ENCODE results near the gene RABEPK. TPM values are rescaled to one million over a fixed set of nuclear protein-coding genes. Genes with fewer than 3 reads are reported as not detected.
A peak's percentile ranks its signal among the peaks of the same experiment; 100 is the strongest.

RABEPK gene
- total and polyA plus RNA-seq, 2 of the 4 experiments (the other 2 are of a cell fraction): 43.9 to 59.7 TPM

DNA sequence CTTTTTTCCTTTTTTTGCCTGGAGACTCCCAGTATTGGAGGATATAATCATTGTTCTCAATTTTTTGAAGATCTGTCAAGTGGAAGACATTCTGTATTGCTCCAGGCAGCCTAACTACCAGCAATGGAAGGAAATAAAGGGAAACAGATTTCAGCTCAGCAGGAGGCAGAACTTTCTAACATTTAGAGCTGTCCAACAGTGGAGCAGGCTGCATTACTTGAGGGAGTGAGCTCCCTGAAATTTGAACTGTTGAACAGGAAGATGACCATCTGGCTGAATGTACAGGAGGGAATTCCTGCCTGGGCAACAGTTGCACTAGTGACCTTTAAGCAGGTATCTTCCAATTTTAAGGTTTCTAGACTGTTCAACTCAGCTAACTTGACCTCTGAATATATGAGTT lies 60.2 kb downstream of the RABEPK start:
- H3K18ac ChIP-seq (ENCODE audit: low read depth, low read length): no peak overlapping the region
- H4K5ac ChIP-seq (ENCODE audit: low read depth, low read length): no peak overlapping the region
- H4K20me1 ChIP-seq (ENCODE audit: insufficient read depth, low read length): peaks cover 21% of the 10 kb centered on the region
- H3K4me1 ChIP-seq (ENCODE audit: control insufficient read depth, insufficient read depth, low read length): 0 out of 2 replicates have a peak, but pooled peaks cover 2% of the 10 kb centered on the region
- peaks cover 6% of the 10 kb centered on the region; the same call in 1 of the 2 replicates for H3K36me3 ChIP-seq (ENCODE audit: control insufficient read depth, insufficient read depth, low read length)
- H3K4me2 ChIP-seq (ENCODE audit: low read depth, low read length): no peak overlapping the region
- no peak overlapping the region for H2BK120ac ChIP-seq (ENCODE audit: low read depth, low read length)
- intact Hi-C loops (cut with micrococcal nuclease): loop anchor here (5.0 kb wide), 1 partner anchor 82 kb away; no protein-coding TSS in a partner anchor
- no TSS peak for BruUV-seq (replicated peaks)
- H4K91ac ChIP-seq (ENCODE audit: insufficient read depth, low read depth, low read length): no peak overlapping the region
- no peak overlapping the region for H3K27ac ChIP-seq (ENCODE audit: insufficient read depth, low read length)
- no peak overlapping the region for H2AK9ac ChIP-seq (replicated peaks; ENCODE audit: low read depth, low read length, poor library complexity)
- TF ChIP-seq, protein P1, sequence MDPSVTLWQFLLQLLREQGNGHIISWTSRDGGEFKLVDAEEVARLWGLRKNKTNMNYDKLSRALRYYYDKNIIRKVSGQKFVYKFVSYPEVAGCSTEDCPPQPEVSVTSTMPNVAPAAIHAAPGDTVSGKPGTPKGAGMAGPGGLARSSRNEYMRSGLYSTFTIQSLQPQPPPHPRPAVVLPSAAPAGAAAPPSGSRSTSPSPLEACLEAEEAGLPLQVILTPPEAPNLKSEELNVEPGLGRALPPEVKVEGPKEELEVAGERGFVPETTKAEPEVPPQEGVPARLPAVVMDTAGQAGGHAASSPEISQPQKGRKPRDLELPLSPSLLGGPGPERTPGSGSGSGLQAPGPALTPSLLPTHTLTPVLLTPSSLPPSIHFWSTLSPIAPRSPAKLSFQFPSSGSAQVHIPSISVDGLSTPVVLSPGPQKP (IDR thresholded peaks at IDR 0.05; ENCODE audit: borderline replicate concordance, low read depth, low read length): no peak
- no peak for TF ChIP-seq MXI1 (IDR thresholded peaks at IDR 0.05; ENCODE audit: borderline replicate concordance, low read depth, low read length)
- TF ChIP-seq BHLHE40 (IDR thresholded peaks at IDR 0.05; ENCODE audit: low read depth, low read length): no peak
- TF ChIP-seq MAZ (IDR thresholded peaks at IDR 0.05; ENCODE audit: borderline replicate concordance, low read depth, low read length): no peak
- no peak for TF ChIP-seq RAD21 (IDR thresholded peaks at IDR 0.05; ENCODE audit: low read length)
- TF ChIP-seq, protein P2, sequence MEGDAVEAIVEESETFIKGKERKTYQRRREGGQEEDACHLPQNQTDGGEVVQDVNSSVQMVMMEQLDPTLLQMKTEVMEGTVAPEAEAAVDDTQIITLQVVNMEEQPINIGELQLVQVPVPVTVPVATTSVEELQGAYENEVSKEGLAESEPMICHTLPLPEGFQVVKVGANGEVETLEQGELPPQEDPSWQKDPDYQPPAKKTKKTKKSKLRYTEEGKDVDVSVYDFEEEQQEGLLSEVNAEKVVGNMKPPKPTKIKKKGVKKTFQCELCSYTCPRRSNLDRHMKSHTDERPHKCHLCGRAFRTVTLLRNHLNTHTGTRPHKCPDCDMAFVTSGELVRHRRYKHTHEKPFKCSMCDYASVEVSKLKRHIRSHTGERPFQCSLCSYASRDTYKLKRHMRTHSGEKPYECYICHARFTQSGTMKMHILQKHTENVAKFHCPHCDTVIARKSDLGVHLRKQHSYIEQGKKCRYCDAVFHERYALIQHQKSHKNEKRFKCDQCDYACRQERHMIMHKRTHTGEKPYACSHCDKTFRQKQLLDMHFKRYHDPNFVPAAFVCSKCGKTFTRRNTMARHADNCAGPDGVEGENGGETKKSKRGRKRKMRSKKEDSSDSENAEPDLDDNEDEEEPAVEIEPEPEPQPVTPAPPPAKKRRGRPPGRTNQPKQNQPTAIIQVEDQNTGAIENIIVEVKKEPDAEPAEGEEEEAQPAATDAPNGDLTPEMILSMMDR (conservative IDR thresholded peaks at IDR 0.05; ENCODE audit: low read depth, low read length): no peak
- H4K8ac ChIP-seq (ENCODE audit: low read depth in 2 of 2, low read length in 2 of 2): no peak overlapping the region; a peak in 1 of 4 replicates
- H3K9ac ChIP-seq (ENCODE audit: low read depth, low read length): no peak overlapping the region
- 0 out of 2 replicates have a peak overlapping the region, but pooled peaks have one; percentile 9 for H3K14ac ChIP-seq (replicated peaks; ENCODE audit: low read depth, low read length)
- H3K27me3 ChIP-seq (ENCODE audit: control insufficient read depth, insufficient read depth, low read length): no peaks in the 10 kb centered on the region
- peak overlapping the region; percentile 3 for H2AFZ ChIP-seq (replicated peaks; ENCODE audit: low read length, poor library complexity)
- H3K9me1 ChIP-seq (ENCODE audit: insufficient read depth, low read length): peaks cover 3% of the 10 kb centered on the region; the same call in 1 of the 2 replicates
- H2AK5ac ChIP-seq (ENCODE audit: low read depth, low read length): no peak overlapping the region; the same call in 1 of the 2 replicates
- no peak overlapping the region for H3K4me3 ChIP-seq (ENCODE audit: insufficient read depth, low read depth, low read length)
- H3K56ac ChIP-seq (ENCODE audit: extremely low read depth, insufficient read depth, low read length): no peak overlapping the region
- ATAC-seq (ENCODE audit: low read depth): 0 out of 2 replicates have a peak, but pooled peaks have one; percentile 8
- H2BK20ac ChIP-seq (ENCODE audit: low read depth, low read length): no peak overlapping the region
- POLR2A ChIA-PET (ENCODE audit: unreplicated experiment): interaction anchor here (0.6 kb wide), 1 partner anchor 1618 kb away, joined by 12 read pairs; no protein-coding TSS in a partner anchor
- H2BK5ac ChIP-seq (ENCODE audit: low read depth, low read length, poor library complexity, severe bottlenecking): no peak overlapping the region
- no peaks in the 10 kb centered on the region for H3K9me3 ChIP-seq (ENCODE audit: control insufficient read depth, insufficient read depth, low read length)
- H2BK15ac ChIP-seq (ENCODE audit: low read depth, low read length): no peak overlapping the region
- no peak overlapping the region for H3K23ac ChIP-seq (ENCODE audit: low read depth, low read length)
- dilution Hi-C loops (cut with HindIII; ENCODE audit: low sequenced_read_pairs, unreplicated experiment): no loop called here
- H3K79me1 ChIP-seq (ENCODE audit: low read depth in 1 of 2, low read length in 2 of 2): peaks cover 0 to 24% of the 10 kb centered on the region in 2 experiments; a peak in 2 of 4 replicates
- no peak overlapping the region for H3K4ac ChIP-seq (ENCODE audit: low read depth, low read length)
- in situ Hi-C loops (cut with MboI; ENCODE audit: low sequenced_read_pairs): no loop called here
- CTCF ChIA-PET: no interaction called here
- DNase-seq: peak; percentile 54
